HCT116 (cell line): Measurements from ENCODE around the gene RTN4. TPM values are rescaled to one million over a fixed set of nuclear protein-coding genes. Genes with fewer than 3 reads are reported as not detected.
"Not testable (repeated sequence)": the region's sequence is repeated elsewhere in the genome, so short reads cannot be mapped to it uniquely, and the experiment has no call there.

ENCODE experiments used
- ATAC-seq: fragments of 200-7000 bp; cut with Tn5 transposase; 2 replicates; pipeline ENCODE4 v1.9.1; 2020; ENCODE audit warnings: mild to moderate bottlenecking, moderate library complexity
- BruUV-seq: library from RNA; stranded (reverse); fragments of 400-500 nt; replicated peaks from 2 replicates; lab custom pipeline; 2021; lab: Mats Ljungman, UMichigan
- CTCF ChIA-PET: fragments of 300-600 bp; sonication (Branson Sonifier 250); formaldehyde crosslinking; loops from one replicate; lab custom pipeline; 2021; ENCODE audit warnings: antibody characterized with exemption; lab: Charles Lee
- POLR2A ChIA-PET: fragments of 300-600, 350-600 bp; sonication (Branson Sonifier 250); formaldehyde crosslinking; loops from one replicate; lab custom pipeline; 2021; ENCODE audit warnings: antibody characterized with exemption; lab: Charles Lee
- RAD21 ChIA-PET, 2 experiments: fragments of 300-600 bp; sonication (Branson Sonifier 250); formaldehyde crosslinking; loops; one replicate each; lab custom pipeline; 2023; ENCODE audit warnings: low total read pairs in 2 of 2; ENCODE audit not compliant: uncharacterized antibody in 2 of 2, unreplicated experiment in 2 of 2, low non-redundant PET in 1 of 2; lab: Charles Lee
- DNase-seq: peaks from one replicate; pipeline ENCODE4 v3.0.0-alpha.2; 2010; ENCODE audit warnings: low read depth, low spot score
- H2AFZ ChIP-seq: fragments of 200-600 bp; shearing (Covaris generic), sonication (generic); 2 replicates; pipeline ENCODE4 v1.6.1; 2017; ENCODE audit warnings: low read depth, mixed run types, mixed read lengths, antibody characterized with exemption, low read length; ENCODE audit not compliant: poor library complexity, severe bottlenecking
- H3K27ac ChIP-seq: 2 replicates; pipeline ENCODE4 v1.5.1; 2012; ENCODE audit warnings: low read depth, low read length
- H3K27me3 ChIP-seq: fragments of 200-600 bp; sonication (generic); 2 replicates; pipeline ENCODE4 v1.6.1; 2016; ENCODE audit warnings: mixed run types, low read length, mixed read lengths; ENCODE audit not compliant: insufficient read depth
- H3K36me3 ChIP-seq, 2 experiments: fragments of 200-500 bp in 1 of 2; fragments of 200-600 bp in 1 of 2; sonication (Bioruptor generic) in 1 of 2; sonication (generic) in 1 of 2; 2 replicates each; pipeline versions ENCODE4 v1.5.1 to v1.6.1; 2014 to 2016; ENCODE audit warnings: low read length in 2 of 2, inconsistent platforms in 1 of 2, mixed read lengths in 1 of 2, mixed run types in 1 of 2; ENCODE audit not compliant: insufficient read depth in 2 of 2, control insufficient read depth in 1 of 2
- H3K4me1 ChIP-seq, 2 experiments: fragments of 200-600 bp in 1 of 2; sonication (generic) in 1 of 2; 2 replicates each; pipeline versions ENCODE4 v1.5.1 to v1.6.1; 2012 to 2017; ENCODE audit warnings: low read length in 2 of 2, inconsistent platforms in 1 of 2, mild to moderate bottlenecking in 1 of 2, mixed read lengths in 1 of 2, mixed run types in 1 of 2, moderate library complexity in 1 of 2; ENCODE audit not compliant: insufficient read depth in 2 of 2, control insufficient read depth in 1 of 2
- H3K4me2 ChIP-seq: fragments of 200-600 bp; sonication (generic); 2 replicates; pipeline ENCODE4 v1.6.1; 2017; ENCODE audit warnings: mixed run types, low read length, mixed read lengths
- H3K4me3 ChIP-seq, 2 experiments: fragments of 200-600 bp in 1 of 2; sonication (generic) in 1 of 2; replicated peaks in 1 of 2; 2 replicates each; pipeline ENCODE4 v1.5.1; 2011 to 2016; ENCODE audit warnings: low read length in 2 of 2, control low read depth in 1 of 2, low read depth in 1 of 2, mild to moderate bottlenecking in 1 of 2, mixed read lengths in 1 of 2, mixed run types in 1 of 2
- H3K79me2 ChIP-seq: fragments of 200-600 bp; sonication (generic); 2 replicates; pipeline ENCODE4 v1.6.1; 2017; ENCODE audit warnings: mild to moderate bottlenecking, mixed run types, low read length, moderate library complexity, mixed read lengths; ENCODE audit not compliant: insufficient read depth
- H3K9ac ChIP-seq: fragments of 200-600 bp; sonication (generic); 2 replicates; pipeline ENCODE4 v1.6.1; 2016; ENCODE audit warnings: low read length, mixed read lengths
- H3K9me2 ChIP-seq: fragments of 200-600 bp; sonication (generic), shearing (Covaris generic); 2 replicates; pipeline ENCODE4 v1.6.1; 2017; ENCODE audit warnings: mixed run types, mild to moderate bottlenecking, moderate library complexity; ENCODE audit not compliant: insufficient read depth
- H3K9me3 ChIP-seq, 2 experiments: fragments of 200-500 bp in 1 of 2; fragments of 200-600 bp in 1 of 2; sonication (Bioruptor generic) in 1 of 2; sonication (generic) in 1 of 2; 2 replicates each; pipeline ENCODE4 v1.6.1; 2014 to 2017; ENCODE audit warnings: low read length in 2 of 2, mixed read lengths in 2 of 2, inconsistent platforms in 1 of 2, low read depth in 1 of 2, mild to moderate bottlenecking in 1 of 2, mixed run types in 1 of 2, moderate library complexity in 1 of 2; ENCODE audit not compliant: control insufficient read depth in 1 of 2, insufficient read depth in 1 of 2
- H4K20me1 ChIP-seq: fragments of 200-600 bp; sonication (generic), shearing (Covaris generic); 2 replicates; pipeline ENCODE4 v1.6.1; 2017; ENCODE audit warnings: mixed run types, mild to moderate bottlenecking, moderate library complexity; ENCODE audit not compliant: insufficient read depth
- CBX3 ChIP-seq: IDR thresholded peaks from 2 replicates; pipeline ENCODE4 v1.6.1; 2012; ENCODE audit warnings: low read depth
- JUND ChIP-seq: IDR thresholded peaks from 2 replicates; pipeline ENCODE4 v1.6.1; 2012
- SP1 ChIP-seq: IDR thresholded peaks from 2 replicates; pipeline ENCODE4 v1.6.1; 2012; ENCODE audit warnings: low read depth
- SRF ChIP-seq: IDR thresholded peaks from 2 replicates; pipeline ENCODE4 v1.6.1; 2012; ENCODE audit warnings: low read depth
- ZBTB33 ChIP-seq: IDR thresholded peaks from 2 replicates; pipeline ENCODE4 v1.6.1; 2011; ENCODE audit warnings: mild to moderate bottlenecking, low read length, moderate library complexity; ENCODE audit not compliant: insufficient replicate concordance; ENCODE audit errors: extremely low read depth
- ZFX ChIP-seq: fragments of 450-650 bp; IDR thresholded peaks from 2 replicates; pipeline ENCODE4 v1.6.1; 2017
- ZNF274 ChIP-seq: fragments of 200-500 bp; sonication (Bioruptor generic); IDR thresholded peaks from 2 replicates; pipeline ENCODE4 v1.6.1; 2014; ENCODE audit warnings: mild to moderate bottlenecking, low read depth, low read length, inconsistent platforms
- intact Hi-C: fragments of 100-400 bp; cut with micrococcal nuclease; formaldehyde crosslinking; loops from 2 replicates; pipeline ENCODE4 v1.10.0; 2022
- total RNA-seq: library from RNA; stranded (reverse); gene quantifications from one replicate; pipeline ENCODE4 v1.2.1, GENCODE V29; 2021; ENCODE audit not compliant: unreplicated experiment

RTN4 gene
- total RNA-seq, 1 experiment from 2014 or later = 221 TPM

- 0 out of 2 replicates have a peak, but pooled peaks have one; percentile 26 for ATAC-seq
- CTCF ChIA-PET = no interaction called here
- RAD21 ChIA-PET = no interaction called here
- Histone ChIP-seq H3K9ac (0 out of 2 replicates have a peak overlapping the region, but pooled peaks have one; percentile 24), H4K20me1 (no peaks in the 10 kb centered on the region), H3K27me3 (no peaks in the 10 kb centered on the region), H3K4me3 (no peak overlapping the region), H3K79me2 (no peaks in the 10 kb centered on the region), H3K9me3 (no peaks in the 10 kb centered on the region), H2AFZ (peak overlapping the region; percentile 95), H3K4me1 (peaks cover 6 to 34% of the 10 kb centered on the region in 2 experiments)
- intact Hi-C loops = loop anchor here (2.0 kb wide), 1 partner anchor 42 kb away; the partner anchor contains the start of gene RTN4
- DNase-seq = no peak
- BruUV-seq = no TSS peak
- TF ChIP-seq ZFX = no peak
- TF ChIP-seq JUND = 0 out of 2 replicates have a peak, but pooled peaks have one; percentile 9
- TF ChIP-seq CBX3 = peak; percentile 47; the same call in 1 of the 2 replicates
- peak; percentile 50; the same call in 1 of the 2 replicates for TF ChIP-seq SP1
- TF ChIP-seq ZBTB33 = no peak
- no peak for TF ChIP-seq ZNF274
- no peak for TF ChIP-seq SRF
- TF ChIP-seq, all 23 proteins: peak for 3
- Histone ChIP-seq H3K27ac (no peak overlapping the region), H3K4me2 (peak overlapping the region; percentile 53), H3K36me3 (no peaks in the 10 kb centered on the region), H3K9me2 (no peaks in the 10 kb centered on the region)
- POLR2A ChIA-PET = interaction anchor here (2.6 to 3.0 kb wide), 2 partner anchors 23 to 42 kb away, joined by 10 to 13 read pairs; partner anchors contain the start of gene RTN4
Measured at GRCh38 chr2:55092439-55092838, 42.2 kb upstream of the RTN4 start.

DNA sequence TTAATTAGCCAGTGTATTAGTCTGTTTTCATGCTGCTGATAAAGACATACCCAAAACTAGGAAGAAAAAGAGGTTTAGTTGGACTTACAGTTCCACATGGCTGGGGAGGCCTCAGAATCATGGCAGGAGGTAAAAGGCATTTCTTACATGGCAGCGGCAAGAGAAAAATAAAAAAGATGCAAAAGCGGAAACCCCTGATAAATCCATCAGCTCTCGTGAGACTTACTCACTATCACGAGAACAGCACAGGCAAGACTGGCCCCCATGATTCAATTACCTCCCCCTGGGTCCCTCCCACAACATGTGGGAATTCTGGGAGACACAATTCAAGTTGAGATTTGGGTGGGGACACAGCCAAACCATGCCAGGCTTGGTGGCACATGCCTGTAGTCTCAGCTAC, 41.4 kb upstream of the RTN4 start:
- ATAC-seq, H3K4me3 ChIP-seq, H3K36me3 ChIP-seq, H3K9ac ChIP-seq, H3K79me2 ChIP-seq, H3K9me2 ChIP-seq, H3K4me2 ChIP-seq, H3K27ac ChIP-seq, H3K9me3 ChIP-seq, RAD21 ChIA-PET, BruUV-seq, H2AFZ ChIP-seq, H3K27me3 ChIP-seq, CTCF ChIA-PET, DNase-seq, H4K20me1 ChIP-seq: not testable (repeated sequence)
- POLR2A ChIA-PET = interaction anchor here (2.6 to 3.0 kb wide), 2 partner anchors 24 to 41 kb away, joined by 10 to 13 read pairs; partner anchors contain the start of gene RTN4
- intact Hi-C loops = loop anchor here (2.0 kb wide), 1 partner anchor 41 kb away; the partner anchor contains the start of gene RTN4
- H3K4me1 ChIP-seq = peaks cover 6 to 29% of the 10 kb centered on the region in 2 experiments
